Stimulated activated CD8-positive, alpha-beta memory T cell treated with anti-CD3 and anti-CD28 coated beads, Interleukin-7, amount 100 ng/mL, for 1 hour (primary cell): ENCODE results near the gene SLC13A3.

Source experiments
- DNase-seq, 2 donors: peaks; one replicate each; pipeline ENCODE4 v3.0.0-alpha.2; 2020; ENCODE audit warnings: low read depth in 2 of 2

SLC13A3 gene

GRCh38 chr20:46651091-46651962 lies at the start of gene SLC13A3:
Gene SLC13A3 (minus strand): TSS chr20:46651459. CDS start chr20:46651421, 38 bp downstream.
- DNase-seq: no peak

- DNase-seq: no peak
Observed at GRCh38 chr20:46701057-46701456, 49.8 kb upstream of the SLC13A3 start.

- no peak for DNase-seq
Observed at GRCh38 chr20:46700481-46700880, 49.2 kb upstream of the SLC13A3 start.

- no peak for DNase-seq
Observed at GRCh38 chr20:46699651-46700359, 48.5 kb upstream of the SLC13A3 start.

- no peak for DNase-seq
Observed at GRCh38 chr20:46698788-46699187, 47.5 kb upstream of the SLC13A3 start.

- no peak for DNase-seq
Observed at GRCh38 chr20:46696791-46697279, 45.6 kb upstream of the SLC13A3 start.

- DNase-seq: no peak
Observed at GRCh38 chr20:46695892-46696291, 44.6 kb upstream of the SLC13A3 start.

GRCh38 chr20:46694484-46694883 lies 43.2 kb upstream of the SLC13A3 start:
- no peak for DNase-seq

GRCh38 chr20:46691196-46691595 lies 39.9 kb upstream of the SLC13A3 start:
- DNase-seq: no peak

GRCh38 chr20:46690219-46691106 lies 39.2 kb upstream of the SLC13A3 start:
- DNase-seq: no peak

- DNase-seq: no peak
Observed at GRCh38 chr20:46689754-46690085, 38.5 kb upstream of the SLC13A3 start.

- peak; percentile 86 to 89 for DNase-seq
Observed at GRCh38 chr20:46689082-46689753, 38.0 kb upstream of the SLC13A3 start, which contains the start of gene TP53RK. Gene TP53RK (minus strand): TSS chr20:46689444. CDS start chr20:46689414, 30 bp downstream.

GRCh38 chr20:46688151-46689081 lies 37.2 kb upstream of the SLC13A3 start:
- DNase-seq: no peak

- no peak for DNase-seq
Observed at GRCh38 chr20:46683939-46684750, 32.9 kb upstream of the SLC13A3 start.

- no peak for DNase-seq
Observed at GRCh38 chr20:46683668-46683938, 32.3 kb upstream of the SLC13A3 start.

GRCh38 chr20:46683011-46683667 lies 31.9 kb upstream of the SLC13A3 start:
- no peak for DNase-seq

GRCh38 chr20:46682063-46682821 lies 31.0 kb upstream of the SLC13A3 start:
- DNase-seq: no peak
